IMR-90 (cell line): ENCODE data around the gene NUDT5.

Experiments
- CEBPB ChIP-seq: IDR thresholded peaks from 2 replicates; pipeline ENCODE4 v1.6.1; 2012; ENCODE audit warnings: low read depth, low read length, improper control_type of control experiment
- FOS ChIP-seq: fragments of 150-350 bp; IDR thresholded peaks from 2 replicates; pipeline ENCODE4 v1.6.1; 2016; ENCODE audit warnings: low read depth, low read length
- RAD21 ChIP-seq: IDR thresholded peaks from 2 replicates; pipeline ENCODE4 v1.6.1; 2012; ENCODE audit warnings: low read length, improper control_type of control experiment

DNA sequence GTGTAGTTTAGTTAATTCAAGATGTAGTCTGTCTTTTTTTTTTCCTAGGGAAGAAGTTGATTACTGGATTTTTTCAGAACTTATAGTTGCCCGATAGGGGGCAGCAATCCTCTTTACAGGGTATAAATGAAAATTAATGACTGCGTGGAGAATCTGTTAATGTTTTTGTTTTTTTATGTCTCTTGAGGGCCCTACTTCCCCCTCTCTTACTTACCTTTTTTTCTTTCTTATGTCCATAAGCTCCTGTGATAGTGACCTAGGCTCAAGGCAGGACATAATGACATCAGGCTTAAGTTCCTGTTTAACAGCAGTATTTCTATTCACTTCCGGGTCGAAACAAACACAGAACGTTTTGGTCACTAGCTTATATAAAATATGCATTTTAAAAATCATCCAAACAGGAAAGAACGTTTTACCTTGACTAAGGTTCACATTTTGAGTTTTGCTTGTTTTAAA lies 19.1 kb upstream of the NUDT5 start:
- TF ChIP-seq RAD21: peak; percentile 66
- TF ChIP-seq FOS: no peak
- TF ChIP-seq CEBPB: no peak
